GM20431 (cell line): ENCODE data around the gene C1QTNF12.

Source experiments
- in situ Hi-C: fragments of 300-500 bp; cut with MseI, MboI; formaldehyde crosslinking; loops from one replicate; pipeline ENCODE4 v1.15.0; 2020; ENCODE audit warnings: low sequenced_read_pairs; ENCODE audit not compliant: unreplicated experiment

Gene C1QTNF12

DNA sequence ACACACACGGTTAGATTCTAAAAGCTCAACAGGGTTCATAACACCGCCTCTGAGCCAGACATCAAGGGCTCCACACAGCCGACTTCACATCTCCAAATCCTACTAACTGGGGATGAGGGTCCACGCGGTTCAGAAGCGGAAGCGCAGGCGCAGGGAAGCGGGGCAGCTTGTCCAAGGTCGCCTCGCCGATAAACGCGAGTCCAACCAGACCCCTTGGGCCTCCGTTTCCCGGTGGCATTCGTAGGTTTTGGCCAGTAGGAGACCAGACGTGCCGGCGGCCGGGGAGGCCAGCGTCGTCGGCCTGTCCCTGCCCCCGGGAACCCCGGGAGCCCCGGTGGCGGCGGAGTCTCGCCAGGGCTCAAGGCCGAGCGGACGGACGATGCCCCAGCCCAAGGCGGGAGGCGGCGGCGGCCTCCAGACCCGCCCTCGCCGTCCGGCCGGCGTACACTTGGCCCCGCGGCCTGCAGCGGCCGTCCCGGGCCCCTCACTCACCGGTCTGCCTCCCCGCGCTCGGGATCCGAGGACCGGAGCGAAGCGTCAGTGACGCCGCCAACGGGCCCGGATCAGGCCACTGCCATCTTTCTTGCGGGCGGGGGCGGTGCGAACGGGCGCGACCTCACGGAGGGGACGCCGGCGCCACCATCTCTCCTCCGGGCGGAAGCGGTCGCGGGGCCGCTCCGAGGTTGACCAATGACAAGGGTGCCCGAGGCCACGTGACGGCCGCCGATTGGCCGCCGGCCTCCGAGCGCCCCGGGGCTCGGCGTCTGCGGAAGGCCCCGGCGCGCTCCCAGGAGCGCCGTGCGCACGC is 14.9 kb downstream of the C1QTNF12 start, which contains the start of gene SDF4:
Gene SDF4, minus strand, starts transcription at position 602 of the 808 bp plus-strand sequence. CDS start 3,229 bp downstream, outside the sequence.
- in situ Hi-C loops, result no loop called here

DNA sequence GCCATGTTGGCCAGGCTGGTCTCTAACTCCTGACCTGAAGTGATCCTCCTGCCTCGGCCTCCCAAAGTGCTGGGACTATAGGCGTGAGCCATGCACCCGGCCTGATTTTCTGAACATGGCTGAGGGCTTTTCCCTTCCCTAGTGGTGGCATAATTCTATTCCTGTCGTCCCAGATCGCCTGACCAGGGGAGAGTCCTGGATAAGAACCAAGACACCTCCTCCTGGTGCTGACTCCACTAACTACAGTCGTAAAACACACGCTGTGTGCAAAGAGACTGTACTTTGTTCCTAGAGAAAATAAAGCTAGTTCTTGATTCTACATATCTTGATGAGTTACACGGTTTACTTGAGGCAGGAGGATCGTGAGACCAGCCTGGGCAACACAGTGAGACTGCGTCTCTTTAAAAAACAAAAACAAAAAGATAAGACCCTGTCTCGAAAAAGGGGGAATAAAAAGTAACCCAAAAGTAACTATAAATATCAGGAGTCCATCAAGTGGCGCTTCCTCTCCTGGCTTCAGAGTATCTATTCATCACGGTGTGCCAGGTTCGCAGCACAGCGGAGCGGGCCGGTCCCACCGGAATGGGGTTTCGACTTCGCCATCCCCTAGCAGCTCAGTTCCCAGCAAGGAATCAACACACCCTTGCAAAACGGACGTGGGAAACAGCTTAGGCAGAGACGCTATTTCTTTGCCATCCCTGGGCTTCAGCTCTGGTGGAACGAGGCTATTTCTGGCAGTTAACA is 15.7 kb downstream of the C1QTNF12 start:
- in situ Hi-C loops, result no loop called here

DNA sequence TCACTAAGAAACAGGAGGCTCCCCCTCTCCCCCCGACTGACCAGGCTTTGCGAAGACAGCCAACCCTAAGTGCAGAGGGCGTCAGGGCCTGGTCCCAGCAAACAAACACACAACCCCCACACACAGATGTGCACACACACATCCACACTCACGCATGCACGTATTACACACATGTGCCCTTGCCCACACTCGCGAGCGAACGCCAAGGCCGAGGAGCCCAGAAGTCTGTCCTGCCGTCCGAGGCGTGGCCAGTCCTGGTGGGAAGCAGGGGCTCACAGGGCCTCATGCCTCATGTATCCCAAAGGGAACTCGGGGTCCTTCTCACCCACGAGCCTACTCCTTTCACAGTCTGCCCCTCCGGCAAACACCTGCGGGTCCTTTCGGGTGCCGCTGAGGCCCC is 16.8 kb downstream of the C1QTNF12 start:
- in situ Hi-C loops, result no loop called here

DNA sequence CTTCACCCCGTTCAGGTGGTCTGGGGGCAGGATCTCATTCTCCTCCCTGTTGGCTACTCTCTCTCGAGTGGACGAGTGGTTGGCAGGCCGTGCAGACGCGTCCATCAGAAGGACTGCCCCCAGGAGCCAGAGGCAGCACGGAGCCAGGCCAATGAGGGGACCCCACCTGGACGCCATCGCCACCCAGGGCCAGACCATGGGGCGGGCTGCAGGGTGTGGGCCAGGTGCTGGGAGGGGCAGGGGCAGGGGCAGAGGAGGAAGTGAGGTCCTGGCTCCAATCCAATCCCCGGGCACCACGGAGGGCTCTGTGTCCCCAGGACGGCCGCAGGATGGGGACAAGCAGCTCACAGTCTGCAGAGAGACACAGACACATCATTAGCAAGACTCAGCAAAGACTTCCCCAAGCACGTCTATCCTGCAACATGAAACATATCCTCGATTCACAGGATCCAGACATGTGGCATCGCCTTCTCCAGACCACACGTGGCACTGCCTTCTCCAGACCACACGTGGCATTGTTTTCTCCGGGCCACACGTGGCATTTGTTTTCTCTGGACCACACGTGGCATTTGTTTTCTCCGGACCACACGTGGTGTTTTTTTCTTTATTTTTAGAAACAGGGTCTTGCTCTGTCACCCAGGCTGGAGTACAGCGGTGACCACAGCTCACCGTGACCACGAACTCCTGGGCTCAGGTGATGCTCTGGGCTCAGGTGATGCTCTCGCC is 17.8 kb downstream of the C1QTNF12 start:
- in situ Hi-C loops, result no loop called here

DNA sequence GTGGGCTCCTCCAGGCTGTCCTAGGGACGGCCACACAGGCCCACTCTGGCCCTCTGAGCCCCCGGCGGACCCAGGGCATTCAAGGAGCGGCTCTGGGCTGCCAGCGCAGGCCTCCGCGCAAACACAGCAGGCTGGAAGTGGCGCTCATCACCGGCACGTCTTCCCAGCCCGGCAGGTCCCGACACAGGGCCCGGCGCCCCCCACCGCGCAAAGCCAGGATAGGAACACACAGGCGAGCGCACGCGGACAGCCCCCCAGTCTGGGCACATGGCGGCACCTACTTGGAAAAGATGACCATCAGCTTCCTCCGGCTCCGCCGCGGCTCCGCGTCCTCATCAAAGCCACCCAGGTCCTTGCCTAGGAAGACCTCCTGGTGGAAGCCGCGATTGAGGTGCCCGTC is 18.3 kb downstream of the C1QTNF12 start:
- in situ Hi-C loops, result no loop called here

DNA sequence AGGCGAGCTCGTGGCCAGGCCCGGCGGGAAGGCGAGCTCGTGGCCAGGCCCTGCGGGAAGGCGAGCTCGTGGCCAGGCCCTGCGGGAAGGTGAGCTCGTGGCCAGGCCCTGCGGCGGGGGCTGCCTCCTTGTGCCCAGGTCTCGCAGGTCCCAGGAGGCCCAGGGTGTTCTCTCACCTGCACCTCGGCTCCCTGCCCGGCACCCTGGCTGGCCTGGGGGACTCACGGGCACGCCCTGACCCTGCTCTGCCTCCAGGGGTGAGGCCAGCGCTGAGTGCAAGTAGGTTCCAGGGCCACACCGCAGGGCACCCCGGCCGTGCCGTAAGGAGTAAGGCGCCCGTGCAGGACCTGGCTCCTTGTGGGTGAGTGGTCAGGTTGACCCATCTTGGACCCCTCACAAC is 19.1 kb downstream of the C1QTNF12 start:
- in situ Hi-C loops, result no loop called here

DNA sequence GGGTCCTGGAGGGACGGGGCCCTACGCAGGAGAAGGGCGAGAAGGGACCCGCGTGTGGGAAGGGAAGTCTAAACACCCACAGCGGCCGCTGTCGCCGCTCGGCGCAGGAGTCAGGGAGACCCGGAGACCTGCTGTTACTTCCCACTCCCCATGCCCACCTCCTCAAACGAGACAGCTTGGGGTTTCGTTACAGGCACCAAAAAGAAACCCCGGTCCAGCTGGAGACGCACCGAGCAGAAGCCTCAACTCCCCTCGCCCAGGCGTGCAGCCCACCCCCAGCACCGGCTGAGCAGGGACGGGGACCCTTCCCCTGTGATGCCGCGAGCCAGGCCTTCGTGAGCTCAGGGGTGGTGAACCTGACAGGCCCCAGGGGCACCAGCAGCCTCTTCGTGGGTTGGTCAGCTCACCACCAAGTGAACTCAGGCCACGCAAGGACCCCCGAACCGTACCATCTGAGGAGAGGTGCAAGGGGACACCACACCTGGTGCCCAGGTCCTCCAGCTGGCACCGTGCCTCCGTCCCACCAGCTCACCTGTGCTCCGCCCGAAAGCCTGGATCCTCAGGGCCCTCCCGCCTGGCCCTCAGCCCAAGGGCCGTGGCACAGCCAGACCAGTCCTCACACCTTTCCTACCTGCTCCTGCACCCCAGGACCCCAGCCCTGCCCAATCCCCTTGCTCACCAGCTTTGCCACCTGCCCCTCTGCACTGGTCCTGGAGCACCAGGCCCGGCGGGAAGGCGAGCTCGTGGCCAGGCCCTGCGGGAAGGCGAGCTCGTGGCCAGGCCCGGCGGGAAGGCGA is 19.8 kb downstream of the C1QTNF12 start:
- in situ Hi-C loops, result no loop called here

DNA sequence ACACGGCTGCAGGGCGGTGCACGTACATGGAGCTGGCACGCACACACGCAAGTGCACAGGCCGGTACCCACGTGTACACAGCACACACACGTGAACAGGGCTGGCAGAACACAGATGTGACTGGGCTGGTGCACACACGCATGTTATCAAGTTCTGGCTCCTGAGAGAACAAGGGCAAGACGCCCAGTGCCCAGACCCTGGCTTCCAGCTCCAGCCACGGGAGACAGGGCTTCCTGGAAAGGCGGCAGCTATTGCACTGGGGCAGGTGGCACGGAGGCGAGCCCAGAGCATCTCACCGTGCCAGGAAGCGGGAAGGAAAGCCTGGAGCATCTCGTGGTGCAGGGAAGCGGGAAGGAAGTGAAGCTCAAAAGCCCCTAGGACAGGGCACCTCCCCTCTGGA is 20.6 kb downstream of the C1QTNF12 start:
- in situ Hi-C loops, result no loop called here

DNA sequence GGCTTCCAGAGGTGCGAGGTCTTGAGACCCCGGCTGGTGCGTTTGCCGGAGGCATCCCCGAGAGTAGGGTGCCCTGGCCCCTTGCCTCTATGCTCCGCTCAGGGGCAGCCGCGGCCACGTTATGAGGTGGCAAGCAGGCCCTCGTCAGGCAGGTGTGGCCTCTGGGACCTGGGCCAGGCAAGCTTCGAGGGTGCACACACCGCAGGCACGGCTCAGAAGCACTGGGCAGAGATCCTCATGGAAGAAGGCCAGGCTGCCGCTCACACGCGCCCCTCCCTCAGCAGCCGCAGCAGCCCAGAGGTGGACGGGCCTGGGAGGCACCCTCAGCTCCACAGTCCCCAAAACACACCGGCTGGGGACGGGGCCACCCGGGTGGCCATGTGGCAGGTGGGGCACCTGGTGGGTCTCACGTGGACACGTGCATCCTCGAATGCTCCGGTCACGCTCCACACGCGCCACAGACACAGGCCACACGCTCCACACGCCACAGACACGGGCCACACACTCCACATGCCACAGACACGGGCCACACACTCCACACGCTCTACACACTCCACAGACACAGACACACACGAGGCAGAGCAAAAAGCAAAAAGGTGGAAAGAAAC is 21.2 kb downstream of the C1QTNF12 start:
- in situ Hi-C loops, result no loop called here

DNA sequence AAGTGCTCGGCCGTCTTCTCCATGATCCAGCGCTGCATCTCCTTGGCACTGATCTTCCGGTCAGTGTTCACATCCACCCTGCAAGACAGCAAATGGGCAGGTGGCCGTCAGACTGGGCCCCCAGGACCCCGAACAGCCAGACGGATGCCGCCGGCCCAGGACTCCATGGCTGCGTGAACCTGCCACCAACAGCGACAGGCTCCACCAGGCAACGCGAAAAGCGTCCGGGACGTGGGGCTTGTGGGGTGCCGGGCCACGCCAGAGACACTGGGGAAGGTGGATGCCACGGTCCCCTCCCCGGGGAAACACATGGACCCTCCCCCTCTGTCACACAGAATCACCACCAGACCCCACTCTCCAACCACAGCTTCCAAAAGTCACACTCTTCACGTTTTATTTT is 22.6 kb downstream of the C1QTNF12 start:
- in situ Hi-C loops, result no loop called here

DNA sequence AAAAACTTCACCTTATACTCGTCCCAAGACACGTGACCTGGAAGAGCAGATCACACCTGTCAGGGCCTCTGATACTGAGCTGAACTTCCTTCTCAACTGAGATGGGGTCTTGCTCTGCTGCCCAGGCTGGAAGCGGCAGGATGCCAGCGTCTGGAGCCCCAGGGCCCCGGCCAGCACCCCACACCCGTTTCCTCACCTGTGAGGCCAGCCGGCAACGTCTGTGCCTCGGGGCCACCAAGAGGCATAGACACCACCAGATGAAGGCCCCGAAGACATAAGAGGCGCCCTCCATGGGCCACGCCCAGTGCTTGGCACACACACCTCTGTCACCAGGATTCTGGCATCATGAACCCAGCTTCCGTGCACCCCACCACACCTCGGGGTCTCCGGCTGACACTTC is 23.2 kb downstream of the C1QTNF12 start:
- in situ Hi-C loops, result no loop called here

DNA sequence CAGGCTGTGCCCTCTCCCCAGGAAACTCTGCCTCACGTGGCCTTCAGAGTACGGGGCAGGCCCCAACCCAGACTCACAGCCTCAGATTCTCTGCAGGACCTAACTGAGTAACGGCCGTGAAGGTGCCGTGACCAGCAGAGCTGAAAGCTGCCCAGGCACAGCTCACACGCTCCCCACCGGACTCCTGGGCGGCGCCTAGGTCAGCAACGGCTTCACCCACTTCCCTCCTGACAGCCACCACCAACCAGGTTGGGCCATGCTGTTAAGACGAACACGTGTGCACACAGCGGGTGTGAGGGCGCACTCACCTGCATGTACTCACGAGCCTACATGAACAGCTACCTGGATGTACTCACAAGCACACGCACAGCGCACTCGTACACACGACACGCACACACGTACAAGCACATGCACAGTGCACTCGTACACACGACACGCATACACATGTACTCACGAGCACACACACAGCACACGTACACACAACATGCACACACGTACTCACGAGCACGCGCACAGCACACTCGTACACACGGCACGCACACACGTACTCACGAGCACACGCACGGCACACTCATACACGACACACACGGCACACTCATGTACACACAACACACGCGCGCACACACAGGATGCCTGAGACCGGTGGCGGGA is 23.8 kb downstream of the C1QTNF12 start:
- in situ Hi-C loops, result no loop called here

DNA sequence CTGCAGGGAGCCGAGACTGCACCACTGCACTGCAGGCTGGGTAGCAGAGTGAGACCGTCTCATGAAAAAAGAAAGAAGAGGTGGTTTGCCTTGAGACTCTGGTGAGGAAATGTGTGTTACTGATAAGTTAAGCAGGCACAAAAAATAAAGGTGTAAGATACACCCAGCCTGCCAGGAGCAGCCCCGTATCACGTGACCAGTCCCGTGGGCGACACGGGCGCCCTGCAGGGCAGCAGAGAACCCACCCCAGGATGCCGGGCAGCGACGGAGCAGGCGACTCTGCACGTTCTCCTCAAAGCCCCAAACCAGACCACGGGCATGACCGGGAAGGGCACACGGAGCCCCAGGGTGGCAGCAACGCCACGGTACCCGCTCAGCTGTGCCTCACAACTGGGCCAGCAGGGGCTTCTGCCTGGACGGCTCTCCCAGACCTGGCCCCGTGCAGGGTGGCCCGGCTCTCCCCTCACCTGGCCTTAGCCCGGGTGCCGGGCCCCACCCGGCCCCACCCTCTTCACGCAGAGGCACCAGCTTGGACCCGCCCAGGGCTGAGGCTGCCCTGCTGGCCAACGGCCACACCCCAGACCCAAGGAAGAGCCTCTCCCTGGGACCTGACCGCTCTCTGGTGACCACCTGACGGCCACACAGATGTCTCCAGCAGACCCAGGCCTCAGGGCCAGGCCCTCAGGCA is 24.5 kb downstream of the C1QTNF12 start:
- in situ Hi-C loops, result no loop called here

DNA sequence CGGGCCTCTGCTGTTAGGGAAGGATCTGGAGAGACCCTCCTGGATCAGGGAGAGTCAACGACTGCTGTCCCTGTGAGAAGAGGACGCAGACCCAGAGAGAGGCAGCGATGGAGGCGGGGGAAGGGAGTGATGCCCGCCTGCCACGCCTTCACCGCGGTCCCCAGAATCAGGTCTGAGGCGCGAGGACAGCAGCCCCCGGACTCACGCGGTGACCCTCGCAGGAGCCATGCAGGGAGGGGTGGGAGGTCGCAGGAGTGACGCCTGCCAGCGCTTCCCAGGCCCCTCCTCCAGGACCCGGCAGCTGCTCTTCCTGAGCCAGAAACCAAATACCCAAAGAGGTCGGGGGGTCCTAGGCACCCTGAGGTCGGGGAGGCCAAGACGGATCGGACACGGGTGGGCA is 26.3 kb downstream of the C1QTNF12 start:
- in situ Hi-C loops, result no loop called here

DNA sequence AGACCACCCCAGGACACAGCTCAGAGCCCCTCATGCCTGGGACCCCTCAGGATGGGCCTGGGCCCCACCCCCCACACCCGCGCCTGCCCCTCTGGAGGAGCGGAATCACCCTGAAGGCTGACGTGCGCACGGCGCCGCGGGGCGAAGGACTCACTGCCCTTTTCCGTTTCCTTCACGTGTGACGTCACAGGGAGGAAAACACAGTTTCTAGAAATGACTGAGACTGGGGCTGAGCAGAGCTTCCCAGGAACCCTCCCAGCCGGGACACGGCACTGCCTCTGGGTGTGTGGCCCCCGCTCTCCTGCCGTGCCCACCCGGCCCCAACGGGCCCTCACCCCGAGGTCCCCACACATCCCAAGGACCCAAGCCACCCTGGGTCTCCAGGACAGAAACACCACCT is 27.2 kb downstream of the C1QTNF12 start:
- in situ Hi-C loops, result no loop called here

DNA sequence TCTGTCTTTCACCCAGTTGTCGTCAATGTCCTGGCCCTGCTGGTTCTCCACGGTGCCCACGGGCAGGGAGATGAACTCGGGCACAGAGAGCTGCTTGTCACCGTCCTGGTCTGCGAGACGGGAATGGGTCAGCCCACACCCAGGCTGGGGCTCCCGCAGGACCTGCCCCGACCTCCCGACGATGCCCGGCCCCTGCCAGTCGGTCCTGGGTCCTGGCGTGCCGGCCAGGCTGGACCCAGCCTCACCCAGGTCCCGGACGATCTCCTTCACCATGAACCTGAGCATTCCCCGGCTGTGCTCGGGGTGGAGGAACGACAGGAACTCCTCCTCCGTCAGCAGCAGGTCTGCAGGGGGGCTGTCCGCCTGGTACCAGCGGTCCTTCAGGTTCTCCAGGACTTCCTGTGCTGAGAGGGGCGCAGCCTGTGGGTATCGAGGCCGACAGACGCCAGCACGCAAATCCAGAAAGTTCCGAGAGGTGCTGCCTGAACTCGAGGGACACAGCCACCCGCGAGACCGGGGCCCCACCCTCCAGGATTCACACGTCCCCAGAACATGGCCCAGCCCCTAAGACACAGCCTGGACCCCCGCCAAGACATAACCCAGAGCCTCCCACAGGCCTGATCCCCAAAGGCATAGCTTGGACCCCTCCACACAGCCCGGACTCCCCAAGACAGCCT is 27.9 kb downstream of the C1QTNF12 start:
- in situ Hi-C loops, result no loop called here

DNA sequence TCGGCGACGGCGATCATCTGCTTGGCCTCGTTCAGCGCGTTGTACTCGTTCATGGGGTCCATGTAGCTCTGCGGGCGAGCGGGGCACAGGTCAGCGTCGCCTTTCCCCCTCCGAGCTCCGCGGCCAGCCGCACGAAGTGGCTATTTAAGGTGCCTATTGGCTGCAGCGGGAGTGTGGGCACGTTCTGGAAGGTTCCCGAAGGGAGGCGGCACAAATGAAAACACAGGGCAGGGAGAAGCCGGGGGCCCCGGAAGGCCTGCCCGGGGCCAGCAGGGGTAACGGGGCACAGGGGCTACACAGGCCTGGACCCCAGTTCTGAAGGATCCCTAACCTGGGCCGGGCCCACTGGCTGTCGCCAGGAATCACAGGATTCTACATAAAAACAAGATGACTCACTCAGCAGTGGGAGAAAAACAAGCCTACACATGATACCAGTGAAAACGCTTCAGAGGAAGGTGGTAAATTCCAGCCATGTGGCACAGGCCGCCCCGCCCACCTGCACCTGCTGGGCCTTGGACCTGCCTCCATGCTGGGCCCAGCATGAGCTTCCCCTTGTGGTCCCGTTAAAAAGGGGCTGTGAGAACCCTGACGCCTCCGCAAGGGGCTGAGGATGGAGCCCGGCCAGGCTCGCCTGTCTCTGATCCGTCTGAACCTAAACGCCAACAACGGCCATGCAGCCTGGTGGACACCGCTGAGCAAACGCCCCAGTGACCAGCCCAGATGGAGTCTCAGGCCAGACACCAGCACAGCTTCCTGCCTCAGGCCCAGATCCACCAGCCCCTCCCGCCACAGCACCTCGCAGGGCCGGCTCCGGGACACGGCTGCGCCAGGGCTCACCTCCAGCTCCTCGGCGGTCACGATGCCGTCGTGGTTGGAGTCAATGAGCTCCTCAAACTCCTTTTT is 28.6 kb downstream of the C1QTNF12 start:
- in situ Hi-C loops, result no loop called here
